ENCODE data around the gene CTCFL.

CTCFL gene

DNA sequence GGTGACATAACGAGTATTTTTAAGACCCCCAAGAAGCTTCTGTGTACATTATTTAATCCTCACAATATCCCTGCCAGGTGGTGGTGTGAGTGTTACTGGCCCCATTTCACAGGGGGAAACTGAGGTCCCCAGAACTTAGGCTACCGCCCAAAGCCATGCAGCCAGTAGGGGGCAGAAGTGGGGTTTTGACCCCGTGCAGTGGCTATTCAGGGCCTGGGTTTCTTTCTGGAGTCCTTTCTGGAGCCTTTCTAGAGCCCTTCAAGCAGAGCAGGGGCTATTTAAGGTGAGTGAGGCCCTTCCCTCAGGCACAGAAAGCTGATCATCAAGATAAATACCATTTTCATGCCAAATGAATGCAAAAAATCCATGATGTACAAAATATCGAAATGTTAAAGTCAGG lies 59.0 kb downstream of the CTCFL start:
- peak; percentile 34; the same call in 1 of the 2 replicates for TF ChIP-seq CTCF (IDR thresholded peaks at IDR 0.05)

GRCh38 chr20:57465486-57465885 lies 59.5 kb downstream of the CTCFL start:
- no peak for TF ChIP-seq CTCF (IDR thresholded peaks at IDR 0.05)

- no peak for TF ChIP-seq CTCF (IDR thresholded peaks at IDR 0.05)
Observed at GRCh38 chr20:57464642-57465211, 60.2 kb downstream of the CTCFL start.

DNA sequence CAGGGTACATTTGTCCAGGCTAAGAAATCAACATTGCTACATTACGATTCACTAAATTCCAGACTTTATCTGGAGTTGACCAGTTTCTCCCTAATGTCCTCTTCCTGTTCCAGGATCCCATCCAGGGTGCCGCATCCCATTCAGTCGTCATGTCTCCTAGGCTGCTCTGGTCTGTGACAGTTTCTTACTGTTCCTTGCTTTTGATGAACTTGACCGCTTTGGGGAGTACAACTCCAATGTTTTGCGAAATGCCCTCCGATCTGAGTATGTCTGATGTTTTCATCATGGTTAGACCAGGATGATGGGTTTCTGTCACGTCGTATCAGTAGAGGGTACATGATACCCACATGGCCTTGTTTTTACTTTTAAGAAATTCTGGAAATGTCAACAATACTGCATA lies 62.2 kb downstream of the CTCFL start:
- TF ChIP-seq CTCF (IDR thresholded peaks at IDR 0.05) = no peak

- TF ChIP-seq CTCF (IDR thresholded peaks at IDR 0.05) = no peak
Observed at GRCh38 chr20:57461726-57462125, 63.2 kb downstream of the CTCFL start.

- no peak for TF ChIP-seq CTCF (IDR thresholded peaks at IDR 0.05)
Observed at GRCh38 chr20:57460781-57461465, 64.0 kb downstream of the CTCFL start.

- TF ChIP-seq CTCF (IDR thresholded peaks at IDR 0.05) = no peak
Observed at GRCh38 chr20:57459897-57460296, 65.0 kb downstream of the CTCFL start.

All from LNCAP (cell line).